ENCODE results near the gene TCAIM. TPM values are rescaled to one million over a fixed set of nuclear protein-coding genes. Genes with fewer than 3 reads are reported as not detected.
"Not testable (repeated sequence)": the region's sequence is repeated elsewhere in the genome, so short reads cannot be mapped to it uniquely, and the experiment has no call there.

The TCAIM gene
- total RNA-seq, 1 donor from 2014 or later = 17.5 TPM

GRCh38 chr3:44400771-44401170, 62.2 kb downstream of the TCAIM start:
- intact Hi-C loops (cut with micrococcal nuclease) = no loop called here
- no peaks in the 10 kb centered on the region for H3K27me3 Mint-ChIP-seq (ENCODE audit: low read depth)
- H3K4me3 Mint-ChIP-seq (ENCODE audit: low read depth) = no peak overlapping the region
- H3K36me3 Mint-ChIP-seq (ENCODE audit: low read depth) = peaks cover 3% of the 10 kb centered on the region
- no peak overlapping the region for H3K27ac Mint-ChIP-seq
- no peaks in the 10 kb centered on the region for H3K9me3 Mint-ChIP-seq
- DNase-seq (ENCODE audit: low spot score) = no peak
- no peaks in the 10 kb centered on the region for H3K4me1 Mint-ChIP-seq (ENCODE audit: low read depth)

DNA sequence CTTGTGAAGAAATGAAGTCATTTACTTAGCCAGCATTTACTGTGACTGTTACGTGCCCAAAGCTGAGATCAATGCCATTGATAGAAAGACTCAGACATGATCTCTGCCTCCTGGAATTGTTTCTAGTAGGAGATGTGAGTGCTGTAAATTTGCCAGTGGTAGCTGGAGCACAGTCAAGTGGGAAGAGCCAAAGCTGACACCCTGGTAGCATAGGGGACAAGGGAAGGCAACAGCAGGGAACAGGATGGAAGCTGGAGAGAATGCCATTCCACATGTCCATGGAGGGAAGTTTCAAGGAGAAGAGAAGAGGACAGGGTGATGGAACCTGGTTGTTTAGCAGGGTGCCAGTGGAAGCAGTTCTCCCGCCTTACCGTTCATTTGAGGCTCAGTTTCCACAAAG, 64.0 kb downstream of the TCAIM start:
- intact Hi-C loops (cut with micrococcal nuclease) = no loop called here
- H3K36me3 Mint-ChIP-seq (ENCODE audit: low read depth) = peaks cover 3% of the 10 kb centered on the region
- no peaks in the 10 kb centered on the region for H3K9me3 Mint-ChIP-seq
- H3K4me3 Mint-ChIP-seq (ENCODE audit: low read depth) = no peak overlapping the region
- no peak for DNase-seq (ENCODE audit: low spot score)
- no peaks in the 10 kb centered on the region for H3K4me1 Mint-ChIP-seq (ENCODE audit: low read depth)
- no peak overlapping the region for H3K27ac Mint-ChIP-seq
- H3K27me3 Mint-ChIP-seq (ENCODE audit: low read depth) = no peaks in the 10 kb centered on the region

- no peaks in the 10 kb centered on the region for H3K4me1 Mint-ChIP-seq (ENCODE audit: low read depth)
- no peaks in the 10 kb centered on the region for H3K27me3 Mint-ChIP-seq (ENCODE audit: low read depth)
- H3K36me3 Mint-ChIP-seq (ENCODE audit: low read depth) = peaks cover 3% of the 10 kb centered on the region
- H3K9me3 Mint-ChIP-seq = no peaks in the 10 kb centered on the region
- no peak for DNase-seq (ENCODE audit: low spot score)
- H3K4me3 Mint-ChIP-seq (ENCODE audit: low read depth) = no peak overlapping the region
- intact Hi-C loops (cut with micrococcal nuclease) = no loop called here
- H3K27ac Mint-ChIP-seq = no peak overlapping the region
Observed at GRCh38 chr3:44409640-44410410, 71.3 kb downstream of the TCAIM start.

GRCh38 chr3:44411031-44411645, 72.6 kb downstream of the TCAIM start:
- no peak for DNase-seq (ENCODE audit: low spot score)
- no peak overlapping the region for H3K4me3 Mint-ChIP-seq (ENCODE audit: low read depth)
- intact Hi-C loops (cut with micrococcal nuclease) = no loop called here
- no peaks in the 10 kb centered on the region for H3K27me3 Mint-ChIP-seq (ENCODE audit: low read depth)
- no peaks in the 10 kb centered on the region for H3K4me1 Mint-ChIP-seq (ENCODE audit: low read depth)
- H3K9me3 Mint-ChIP-seq = no peaks in the 10 kb centered on the region
- H3K27ac Mint-ChIP-seq = no peak overlapping the region
- peaks cover 3% of the 10 kb centered on the region for H3K36me3 Mint-ChIP-seq (ENCODE audit: low read depth)

- Mint-ChIP-seq H3K27me3 (ENCODE audit: low read depth) (no peaks in the 10 kb centered on the region), H3K4me3 (ENCODE audit: low read depth) (no peak overlapping the region), H3K9me3 (no peaks in the 10 kb centered on the region), H3K4me1 (ENCODE audit: low read depth) (no peaks in the 10 kb centered on the region), H3K27ac (no peak overlapping the region), H3K36me3 (ENCODE audit: low read depth) (peaks cover 3% of the 10 kb centered on the region)
- intact Hi-C loops (cut with micrococcal nuclease) = no loop called here
- no peak for DNase-seq (ENCODE audit: low spot score)
Observed at GRCh38 chr3:44412365-44412764, 73.8 kb downstream of the TCAIM start.

GRCh38 chr3:44414517-44415090, 76.0 kb downstream of the TCAIM start:
- intact Hi-C loops (cut with micrococcal nuclease) = no loop called here
- DNase-seq (ENCODE audit: low spot score) = no peak
- H3K4me1 Mint-ChIP-seq (ENCODE audit: low read depth) = no peaks in the 10 kb centered on the region
- H3K36me3 Mint-ChIP-seq (ENCODE audit: low read depth) = no peaks in the 10 kb centered on the region
- H3K9me3 Mint-ChIP-seq = no peaks in the 10 kb centered on the region
- no peak overlapping the region for H3K4me3 Mint-ChIP-seq (ENCODE audit: low read depth)
- H3K27me3 Mint-ChIP-seq (ENCODE audit: low read depth) = no peaks in the 10 kb centered on the region
- H3K27ac Mint-ChIP-seq = no peak overlapping the region

DNA sequence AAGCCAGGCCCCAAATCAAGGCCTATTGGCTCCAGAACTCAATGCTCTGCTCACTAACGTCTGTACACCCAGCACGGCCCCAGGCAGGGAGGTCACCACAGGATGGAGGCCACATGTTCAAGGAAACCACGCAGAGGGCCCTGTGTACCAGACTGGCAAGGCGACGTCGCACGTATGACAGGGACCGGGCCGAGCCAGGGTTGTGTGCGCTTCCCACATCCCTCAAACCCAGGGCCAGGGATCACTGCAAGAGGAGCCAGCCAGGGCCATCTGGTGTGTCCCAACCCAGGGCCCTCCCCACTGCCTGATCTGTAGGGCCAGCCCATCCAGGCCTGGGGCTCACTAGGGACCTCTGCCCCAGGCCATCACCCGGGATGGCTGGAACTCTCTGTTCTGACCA, 76.9 kb downstream of the TCAIM start:
- H3K4me3 Mint-ChIP-seq (ENCODE audit: low read depth) = no peak overlapping the region
- H3K27me3 Mint-ChIP-seq (ENCODE audit: low read depth) = no peaks in the 10 kb centered on the region
- intact Hi-C loops (cut with micrococcal nuclease) = no loop called here
- H3K9me3 Mint-ChIP-seq = no peaks in the 10 kb centered on the region
- no peaks in the 10 kb centered on the region for H3K4me1 Mint-ChIP-seq (ENCODE audit: low read depth)
- DNase-seq (ENCODE audit: low spot score) = no peak
- H3K36me3 Mint-ChIP-seq (ENCODE audit: low read depth) = no peaks in the 10 kb centered on the region
- H3K27ac Mint-ChIP-seq = no peak overlapping the region

DNA sequence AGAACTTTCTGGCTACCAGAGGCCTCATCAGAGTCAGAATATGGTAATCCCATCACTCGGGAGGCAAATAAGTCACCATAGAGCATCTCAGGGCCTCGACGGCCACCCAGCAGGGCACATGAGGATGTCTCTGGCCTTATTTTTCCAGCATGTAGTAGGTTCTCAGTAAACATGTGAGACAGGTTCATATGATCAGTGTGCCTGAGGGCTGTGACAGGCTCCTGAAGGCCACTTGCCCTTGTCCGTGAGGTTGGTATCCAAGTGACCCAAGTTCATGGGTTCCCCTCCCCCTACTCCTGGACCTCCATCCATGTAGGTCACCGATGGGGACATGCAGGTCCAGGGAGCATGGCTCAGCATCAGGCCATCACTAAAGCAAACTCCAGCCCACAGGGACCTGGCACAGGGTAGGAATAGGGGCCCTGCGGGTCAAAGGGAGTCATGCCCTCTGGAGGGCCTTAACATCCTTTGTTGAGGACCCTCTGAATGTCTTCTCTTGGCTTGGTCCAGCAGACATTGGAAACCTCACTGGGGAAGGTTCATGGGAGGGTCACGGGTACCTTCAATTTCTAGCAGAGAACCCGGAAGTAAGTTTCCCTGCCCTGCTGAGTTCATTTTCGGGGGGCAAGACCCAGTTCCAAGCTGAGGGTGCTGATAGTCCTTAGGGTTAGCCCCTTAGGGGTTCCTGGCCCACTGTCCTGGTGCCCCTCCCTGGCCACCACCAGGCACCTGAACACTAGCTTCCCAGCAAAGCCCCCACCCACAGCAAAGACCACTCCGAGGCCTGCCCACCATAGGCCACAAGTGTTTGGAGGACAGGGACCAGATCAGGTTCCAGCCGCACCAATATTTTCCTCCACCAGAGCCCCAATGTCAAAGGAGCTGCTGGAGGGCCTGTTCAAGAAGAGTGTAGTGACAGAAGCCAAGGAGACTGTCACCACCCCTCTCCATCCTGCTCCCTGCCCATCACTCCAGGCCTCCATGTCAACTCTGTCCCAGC, 77.8 kb downstream of the TCAIM start:
- no peak overlapping the region for H3K27ac Mint-ChIP-seq
- no peak for DNase-seq (ENCODE audit: low spot score)
- no peaks in the 10 kb centered on the region for H3K36me3 Mint-ChIP-seq (ENCODE audit: low read depth)
- no peaks in the 10 kb centered on the region for H3K27me3 Mint-ChIP-seq (ENCODE audit: low read depth)
- no peaks in the 10 kb centered on the region for H3K4me1 Mint-ChIP-seq (ENCODE audit: low read depth)
- intact Hi-C loops (cut with micrococcal nuclease) = no loop called here
- no peak overlapping the region for H3K4me3 Mint-ChIP-seq (ENCODE audit: low read depth)
- H3K9me3 Mint-ChIP-seq = no peaks in the 10 kb centered on the region

GRCh38 chr3:44418118-44418517, 79.6 kb downstream of the TCAIM start:
- H3K27me3 Mint-ChIP-seq (ENCODE audit: low read depth); H3K27ac Mint-ChIP-seq; intact Hi-C loops (cut with micrococcal nuclease); DNase-seq (ENCODE audit: low spot score); H3K4me1 Mint-ChIP-seq (ENCODE audit: low read depth); H3K36me3 Mint-ChIP-seq (ENCODE audit: low read depth); H3K4me3 Mint-ChIP-seq (ENCODE audit: low read depth); H3K9me3 Mint-ChIP-seq: not testable (repeated sequence)

DNA sequence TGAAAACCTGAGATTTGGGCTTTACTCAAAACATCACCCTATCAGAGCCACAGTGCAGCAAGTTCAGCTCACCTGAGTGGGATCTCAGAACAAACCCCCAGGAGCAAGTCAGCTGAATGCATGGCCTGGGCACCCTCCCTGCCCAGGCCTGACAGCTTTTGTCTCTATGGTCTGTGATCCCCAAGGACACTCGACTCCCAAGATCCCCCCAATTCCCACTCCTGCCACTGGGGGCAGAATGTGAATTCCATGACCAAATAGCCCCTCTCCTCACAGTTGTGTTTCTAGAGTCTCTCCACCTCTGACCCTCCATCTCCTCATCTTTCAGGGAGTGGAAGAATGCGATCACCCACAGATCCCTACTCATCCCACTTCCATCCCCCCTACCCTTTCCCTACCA, 80.0 kb downstream of the TCAIM start:
- intact Hi-C loops (cut with micrococcal nuclease) = no loop called here
- no peaks in the 10 kb centered on the region for H3K4me1 Mint-ChIP-seq (ENCODE audit: low read depth)
- H3K9me3 Mint-ChIP-seq = no peaks in the 10 kb centered on the region
- H3K36me3 Mint-ChIP-seq (ENCODE audit: low read depth) = no peaks in the 10 kb centered on the region
- DNase-seq (ENCODE audit: low spot score) = no peak
- no peaks in the 10 kb centered on the region for H3K27me3 Mint-ChIP-seq (ENCODE audit: low read depth)
- H3K27ac Mint-ChIP-seq = no peak overlapping the region
- no peak overlapping the region for H3K4me3 Mint-ChIP-seq (ENCODE audit: low read depth)

GRCh38 chr3:44419116-44419922, 80.8 kb downstream of the TCAIM start:
- no peak overlapping the region for H3K4me3 Mint-ChIP-seq (ENCODE audit: low read depth)
- H3K36me3 Mint-ChIP-seq (ENCODE audit: low read depth) = no peaks in the 10 kb centered on the region
- no peak overlapping the region for H3K27ac Mint-ChIP-seq
- no peak for DNase-seq (ENCODE audit: low spot score)
- intact Hi-C loops (cut with micrococcal nuclease) = no loop called here
- H3K9me3 Mint-ChIP-seq = no peaks in the 10 kb centered on the region
- H3K27me3 Mint-ChIP-seq (ENCODE audit: low read depth) = no peaks in the 10 kb centered on the region
- H3K4me1 Mint-ChIP-seq (ENCODE audit: low read depth) = no peaks in the 10 kb centered on the region

Measured in activated T-helper 2 cell treated with anti-CD3 and anti-CD28 coated beads, Interferon-gamma antibody, Interleukin-2, Interleukin-4, amounts not matched to agents 10 μg/mL and 5 μg/mL and 100 μg/mL, durations not matched to agents 14 hours and 24 hours and 36 hours (primary cell).